CD14-positive monocyte (primary cell): ENCODE measurements around the gene GRB7. TPM values are rescaled to one million over a fixed set of nuclear protein-coding genes. Genes with fewer than 3 reads are reported as not detected.
A peak's percentile ranks its signal among the peaks of the same experiment; 100 is the strongest.
"Not testable (repeated sequence)": the region's sequence is repeated elsewhere in the genome, so short reads cannot be mapped to it uniquely, and the experiment has no call there.

Source experiments
- DNase-seq, 3 donors: peaks; one replicate each; pipeline ENCODE4 v3.0.0-alpha.2; 2011 to 2022
- H2AFZ ChIP-seq: 2 replicates; pipeline ENCODE4 v1.6.0; 2012; ENCODE audit warnings: mild to moderate bottlenecking, low read depth, low read length, inconsistent platforms; ENCODE audit not compliant: insufficient read depth, poor library complexity, severe bottlenecking
- H3K27ac ChIP-seq, 2 donors: 1 replicate in 1 of 2; 2 replicates in 1 of 2; pipeline ENCODE4 v1.5.1; 2012 to 2013; ENCODE audit warnings: low read length in 2 of 2, control low read depth in 1 of 2, inconsistent platforms in 1 of 2, low read depth in 1 of 2, mild to moderate bottlenecking in 1 of 2
- H3K27me3 ChIP-seq, 2 donors: one replicate each; pipeline versions ENCODE4 v1.6.0 to v1.6.1; 2011 to 2013; ENCODE audit warnings: low read length in 2 of 2; ENCODE audit not compliant: control insufficient read depth in 2 of 2, insufficient read depth in 2 of 2
- H3K36me3 ChIP-seq, 2 donors: replicated peaks in 1 of 2; 1 replicate in 1 of 2; 2 replicates in 1 of 2; pipeline versions ENCODE4 v1.5.1 to v1.6.1; 2012 to 2013; ENCODE audit warnings: low read length in 2 of 2, control low read depth in 1 of 2, inconsistent platforms in 1 of 2, mild to moderate bottlenecking in 1 of 2; ENCODE audit not compliant: insufficient read depth in 2 of 2, control insufficient read depth in 1 of 2
- H3K4me1 ChIP-seq, 2 donors: 1 replicate in 1 of 2; 2 replicates in 1 of 2; pipeline versions ENCODE4 v1.5.1 to v1.6.1; 2012 to 2013; ENCODE audit warnings: low read length in 2 of 2, control low read depth in 1 of 2, inconsistent platforms in 1 of 2, mild to moderate bottlenecking in 1 of 2, moderate library complexity in 1 of 2; ENCODE audit not compliant: insufficient read depth in 2 of 2, control insufficient read depth in 1 of 2
- H3K4me2 ChIP-seq: replicated peaks from 2 replicates; pipeline ENCODE3; 2012; ENCODE audit warnings: low read length, moderate library complexity, mild to moderate bottlenecking; ENCODE audit not compliant: poor library complexity, severe bottlenecking; ENCODE audit errors: extremely low read depth
- H3K4me3 ChIP-seq, 3 experiments: fragments of 200-600 bp in 1 of 3; sonication (generic) in 1 of 3; replicated peaks in 1 of 3; 1 replicate in 2 of 3; 2 replicates in 1 of 3; pipeline ENCODE4 v1.5.1; 2011 to 2013; ENCODE audit warnings: low read length in 3 of 3, mild to moderate bottlenecking in 3 of 3, control low read depth in 2 of 3, low read depth in 2 of 3, inconsistent platforms in 1 of 3, moderate library complexity in 1 of 3
- H3K79me2 ChIP-seq: 2 replicates; pipeline ENCODE4 v1.6.0; 2012; ENCODE audit warnings: mild to moderate bottlenecking, control low read depth, inconsistent platforms, low read length, moderate library complexity; ENCODE audit not compliant: insufficient read depth
- H3K9ac ChIP-seq: 2 replicates; pipeline ENCODE4 v1.6.0; 2017; ENCODE audit warnings: low read length, mild to moderate bottlenecking; ENCODE audit not compliant: insufficient read depth, poor library complexity, severe bottlenecking
- H3K9me3 ChIP-seq, 2 donors: replicated peaks in 1 of 2; 1 replicate in 1 of 2; 2 replicates in 1 of 2; pipeline versions ENCODE4 v1.5.1 to v1.6.1; 2012 to 2013; ENCODE audit warnings: low read length in 2 of 2, control low read depth in 1 of 2; ENCODE audit not compliant: control insufficient read depth in 1 of 2, insufficient read depth in 1 of 2
- H4K20me1 ChIP-seq: 2 replicates; pipeline ENCODE4 v1.6.0; 2012; ENCODE audit warnings: mild to moderate bottlenecking, low read length, control low read depth, moderate library complexity; ENCODE audit not compliant: insufficient read depth
- H3K27ac Mint-ChIP-seq, 7 donors: one replicate each; pipeline ENCODE4 v1.8.0; 2020; ENCODE audit warnings: mild to moderate bottlenecking in 7 of 7, mixed read lengths in 7 of 7, moderate library complexity in 6 of 7, inconsistent platforms in 2 of 7
- H3K27me3 Mint-ChIP-seq, 3 donors: one replicate each; pipeline ENCODE4 v1.8.0; 2021 to 2022; ENCODE audit warnings: low read depth in 3 of 3, mild to moderate bottlenecking in 3 of 3, mixed read lengths in 3 of 3, moderate library complexity in 3 of 3, inconsistent platforms in 1 of 3
- H3K36me3 Mint-ChIP-seq, 2 donors: one replicate each; pipeline ENCODE4 v1.8.0; 2020; ENCODE audit warnings: mixed read lengths in 2 of 2, inconsistent platforms in 1 of 2, mild to moderate bottlenecking in 1 of 2
- H3K4me1 Mint-ChIP-seq: one replicate; pipeline ENCODE4 v1.8.0; 2020; ENCODE audit warnings: mild to moderate bottlenecking, mixed read lengths
- H3K4me3 Mint-ChIP-seq, 2 donors: one replicate each; pipeline ENCODE4 v1.8.0; 2020; ENCODE audit warnings: mild to moderate bottlenecking in 2 of 2, mixed read lengths in 2 of 2, moderate library complexity in 1 of 2
- H3K9me3 Mint-ChIP-seq, 7 donors: one replicate each; pipeline ENCODE4 v1.8.0; 2020 to 2022; ENCODE audit warnings: mixed read lengths in 7 of 7, mild to moderate bottlenecking in 6 of 7, moderate library complexity in 6 of 7, inconsistent platforms in 2 of 7
- CTCF ChIP-seq: fragments of 200-600 bp; IDR thresholded peaks from one replicate; pipeline ENCODE4 v1.8.0; 2022; ENCODE audit warnings: antibody characterized with exemption, mild to moderate bottlenecking
- WGBS: methylation state at CpG from one replicate; pipeline ENCODE4 v1.1.5; 2013; ENCODE audit warnings: missing lambda C conversion rate; ENCODE audit not compliant: insufficient coverage; 5-methylcytosine and 5-hydroxymethylcytosine counted together
- intact Hi-C, 2 donors: fragments of 100-400 bp; cut with micrococcal nuclease; formaldehyde crosslinking; loops; one replicate each; pipeline versions ENCODE4 v1.15.0 to v1.15.1; 2023
- polyA plus RNA-seq, 3 donors: library from polyadenylated mRNA; depleted of rRNA in 1 of 3; unstranded in 2 of 3; stranded (reverse) in 1 of 3; fragments of 300-500 nt in 2 of 3; fragments of >200 nt in 1 of 3; fragmentation: Illumina TruSeq in 2 of 3; gene quantifications; 1 replicate in 2 of 3; 2 replicates in 1 of 3; pipeline ENCODE4 v1.2.3, GENCODE V29; 2012 to 2021

GRB7 gene
- polyA plus RNA-seq, 3 donors, result not detected

- Histone ChIP-seq H3K4me2 (no peak overlapping the region), H3K4me3 (no peak overlapping the region), H3K36me3 (no peaks in the 10 kb centered on the region), H3K27me3 (peaks cover 29 to 45% of the 10 kb centered on the region in 2 donors), H3K9me3 (peaks cover 0 to 19% of the 10 kb centered on the region in 2 donors), H3K4me1 (no peaks in the 10 kb centered on the region), H3K79me2 (no peaks in the 10 kb centered on the region), H2AFZ (no peak overlapping the region), H4K20me1 (no peaks in the 10 kb centered on the region), H3K27ac (no peak overlapping the region), H3K9ac (no peak overlapping the region)
- peaks cover 3 to 7% of the 10 kb centered on the region in 2 donors for H3K36me3 Mint-ChIP-seq
- intact Hi-C loops, result no loop called here
- H3K9me3 Mint-ChIP-seq, result peaks cover 0 to 12% (median 5%) of the 10 kb centered on the region in 7 donors
- no peak for DNase-seq
- peaks cover 4% of the 10 kb centered on the region for H3K4me1 Mint-ChIP-seq
- H3K4me3 Mint-ChIP-seq, result no peak overlapping the region
- no peak for TF ChIP-seq CTCF
- peaks cover 40 to 53% (median 47%) of the 10 kb centered on the region in 3 donors for H3K27me3 Mint-ChIP-seq
- H3K27ac Mint-ChIP-seq, result no peak overlapping the region
- WGBS, result no CpG with 5 or more reads among the region's 5 CpGs
These were observed 39.8 kb upstream of the GRB7 start for GRCh38 chr17:39697961-39698360.

- peaks cover 29 to 47% of the 10 kb centered on the region in 2 donors for H3K27me3 ChIP-seq
- H4K20me1 ChIP-seq, H3K79me2 ChIP-seq, H3K27ac Mint-ChIP-seq, H3K4me1 ChIP-seq, H3K4me3 ChIP-seq, H3K4me2 ChIP-seq, intact Hi-C loops, H3K9ac ChIP-seq, H3K36me3 ChIP-seq, H3K36me3 Mint-ChIP-seq, H2AFZ ChIP-seq, H3K27ac ChIP-seq, DNase-seq, H3K4me1 Mint-ChIP-seq: not testable (repeated sequence)
- H3K27me3 Mint-ChIP-seq, result peaks cover 40 to 56% (median 48%) of the 10 kb centered on the region in 3 donors
- WGBS, result 62% methylated on average over 5 of the region's 11 CpGs
- peaks cover 0 to 19% of the 10 kb centered on the region in 2 donors for H3K9me3 ChIP-seq
- H3K4me3 Mint-ChIP-seq, result peak overlapping the region in 1 of 2 donors; percentile 84
- H3K9me3 Mint-ChIP-seq, result peaks cover 0 to 12% (median 5%) of the 10 kb centered on the region in 7 donors
These were observed 38.5 kb upstream of the GRB7 start for GRCh38 chr17:39699157-39699817.
